GM10248 (cell line): ENCODE results near the gene EFNB3.

Source experiments
- CTCF ChIA-PET: fragments of 300-600 bp; sonication (Branson Sonifier 250); formaldehyde crosslinking; extraction: SDS; loops from one replicate; lab custom pipeline; 2021; ENCODE audit warnings: antibody characterized with exemption; lab: Yijun Ruan, JAX
- POLR2A ChIA-PET: fragments of 350-650 bp; sonication (Branson Sonifier 250); formaldehyde crosslinking; extraction: SDS; loops from one replicate; lab custom pipeline; 2020; ENCODE audit warnings: antibody characterized with exemption; lab: Yijun Ruan, JAX
- DNase-seq: peaks from one replicate; pipeline ENCODE4 v3.0.0; 2012; ENCODE audit errors: extremely low spot score
- CTCF ChIP-seq: IDR thresholded peaks from 2 replicates; pipeline ENCODE4 v1.5.1; 2012; ENCODE audit warnings: mild to moderate bottlenecking, low read depth; ENCODE audit errors: extremely low read depth, missing control alignments, control extremely low read depth

The EFNB3 gene

GRCh38 chr17:7697828-7698588, 7.0 kb upstream of the EFNB3 start:
- ChIA-PET CTCF (no interaction called here), POLR2A (no interaction called here)
- TF ChIP-seq CTCF, result no peak
- no peak for DNase-seq

GRCh38 chr17:7700510-7700909, 4.5 kb upstream of the EFNB3 start:
- no peak for DNase-seq
- TF ChIP-seq CTCF, result no peak
- POLR2A ChIA-PET, result no interaction called here
- CTCF ChIA-PET, result no interaction called here

GRCh38 chr17:7701681-7702080, 3.3 kb upstream of the EFNB3 start:
- no peak for DNase-seq
- no peak for TF ChIP-seq CTCF
- CTCF ChIA-PET, result interaction anchor here (1.2 kb wide), 1 partner anchor 15 kb away, joined by 3 read pairs; no protein-coding TSS in a partner anchor
- POLR2A ChIA-PET, result no interaction called here

GRCh38 chr17:7702776-7703175, 2.2 kb upstream of the EFNB3 start:
- TF ChIP-seq CTCF, result no peak
- CTCF ChIA-PET, result interaction anchor here (1.3 kb wide), 1 partner anchor 15 kb away, joined by 5 read pairs; the partner anchor contains the start of gene WRAP53
- POLR2A ChIA-PET, result no interaction called here
- DNase-seq, result no peak

- ChIA-PET CTCF (interaction anchor here (1.3 kb wide), 1 partner anchor 16 kb away, joined by 5 read pairs; the partner anchor contains the start of gene WRAP53), POLR2A (no interaction called here)
- DNase-seq, result no peak
- no peak for TF ChIP-seq CTCF
Measured at GRCh38 chr17:7703584-7704479, 1.2 kb upstream of the EFNB3 start.
